Testis (tissue), 3 donors: ENCODE data around the gene BLM. TPM values are rescaled to one million over a fixed set of nuclear protein-coding genes. Genes with fewer than 3 reads are reported as not detected.
"Not testable (repeated sequence)": the region's sequence is repeated elsewhere in the genome, so short reads cannot be mapped to it uniquely, and the experiment has no call there.

Experiments used
- DNase-seq: peaks from one replicate; pipeline ENCODE4 v3.0.0-alpha.2; 2019
- H3K27ac ChIP-seq, 2 donors: fragments of 200-600 bp; sonication (generic); one replicate each; pipeline ENCODE4 v1.5.1; 2019
- H3K27me3 ChIP-seq: fragments of 200-600 bp; sonication (generic); one replicate; pipeline ENCODE4 v1.5.1; 2019
- H3K36me3 ChIP-seq: fragments of 200-600 bp; sonication (generic); one replicate; pipeline ENCODE4 v1.5.1; 2017; ENCODE audit warnings: low read depth; ENCODE audit errors: missing control alignments
- H3K4me1 ChIP-seq: fragments of 200-600 bp; sonication (generic); one replicate; pipeline ENCODE4 v1.5.1; 2019
- H3K4me3 ChIP-seq, 2 donors: fragments of 200-600 bp; sonication (generic); one replicate each; pipeline ENCODE4 v1.5.1; 2017 to 2019
- H3K9me3 ChIP-seq: fragments of 200-600 bp; sonication (generic); one replicate; pipeline ENCODE4 v1.5.1; 2017
- CTCF ChIP-seq, 3 experiments: fragments of 450-650 bp in 2 of 3; fragments of 200-600 bp in 1 of 3; sonication (generic) in 1 of 3; IDR thresholded peaks; one replicate each; pipeline ENCODE4 v1.5.1; 2016 to 2019; ENCODE audit warnings: antibody characterized with exemption in 3 of 3, mild to moderate bottlenecking in 2 of 3, moderate library complexity in 1 of 3
- POLR2A ChIP-seq: fragments of 450-650 bp; IDR thresholded peaks from one replicate; pipeline ENCODE4 v1.6.1; 2017; ENCODE audit warnings: antibody characterized with exemption, mild to moderate bottlenecking, moderate library complexity
- WGBS, 2 donors: methylation state at CpG; one replicate each; pipeline ENCODE4 v1.1.5; 2018; 5-methylcytosine and 5-hydroxymethylcytosine counted together
- intact Hi-C: fragments of 100-400 bp; cut with DNase I; formaldehyde crosslinking; loops from one replicate; pipeline ENCODE4 v1.15.1; 2023; ENCODE audit warnings: low total_unique reads
- polyA plus RNA-seq: library from polyadenylated mRNA; stranded (reverse); fragments of 350-450 nt; fragmentation: Illumina TruSeq; extraction: RNeasy Lipid Tissue Mini Kit (QIAGEN cat#74804); gene quantifications from one replicate; pipeline ENCODE4 v1.2.3, GENCODE V29; 2014; ENCODE audit warnings: low read depth, low replicate concordance; ENCODE audit not compliant: insufficient read depth
- total RNA-seq, 2 donors: library from RNA; depleted of rRNA; stranded (reverse); fragments of >200 nt; gene quantifications; one replicate each; pipeline ENCODE4 v1.2.3, GENCODE V29; 2016

BLM gene
- total and polyA plus RNA-seq, 3 donors from 2014 or later: 5.8 to 6.7 (median 5.9) TPM

DNA sequence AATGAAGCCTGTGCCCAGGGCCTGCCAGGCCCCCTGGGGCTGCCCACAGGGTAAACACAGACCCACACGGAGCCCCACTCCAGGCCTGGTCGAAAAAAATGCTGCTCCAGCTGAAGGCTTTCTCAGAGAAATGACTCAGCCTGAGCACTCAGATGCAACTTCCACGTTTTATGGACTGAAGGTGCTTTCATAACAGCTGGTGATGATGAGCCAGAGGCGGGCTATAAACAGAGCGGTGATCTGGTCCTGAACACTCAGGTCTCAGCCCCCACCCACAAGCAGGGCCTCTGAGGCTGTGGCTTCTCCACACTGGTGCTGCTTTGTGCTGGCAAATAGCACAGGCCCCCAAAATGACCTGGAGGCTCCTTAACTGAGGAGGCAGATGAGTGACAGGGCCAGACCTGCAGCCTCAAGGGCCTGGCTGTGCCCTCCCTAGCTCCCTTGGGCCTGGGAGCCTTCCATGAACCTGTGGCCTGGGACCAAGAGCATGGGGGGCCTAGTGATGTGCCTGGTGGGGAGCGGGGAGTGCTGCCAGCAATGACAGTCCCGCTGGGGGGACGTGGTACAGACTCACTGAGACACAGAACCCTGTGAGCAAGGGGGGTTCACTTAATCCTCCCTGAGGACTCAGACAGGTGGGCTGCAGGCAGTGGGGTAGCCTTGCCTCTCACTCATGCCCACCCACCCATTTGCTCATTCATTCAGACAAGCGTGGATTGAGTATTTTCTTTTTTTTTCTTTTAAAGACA lies 128.2 kb downstream of the BLM start:
- DNase-seq: no peak

GRCh38 chr15:90849424-90849823 lies 132.3 kb downstream of the BLM start:
- H3K9me3 ChIP-seq, DNase-seq, H3K27me3 ChIP-seq, H3K36me3 ChIP-seq, H3K4me1 ChIP-seq, H3K27ac ChIP-seq, H3K4me3 ChIP-seq, intact Hi-C loops: not testable (repeated sequence)
- WGBS, 2 donors: 86 to 93% methylated on average over 1 of the region's 1 CpG

More for the DNA sequence above, 128.2 kb downstream of the BLM start:
- no peaks in the 10 kb centered on the region for H3K27me3 ChIP-seq
- H3K4me1 ChIP-seq: no peaks in the 10 kb centered on the region
- TF ChIP-seq POLR2A: no peak
- no peak for TF ChIP-seq CTCF (IDR thresholded peaks at IDR 0.05)
- H3K4me3 ChIP-seq: no peak overlapping the region
- intact Hi-C loops: no loop called here
- WGBS, 2 donors: 72 to 81% methylated on average over 7 to 9 of the region's 9 CpGs
- no peaks in the 10 kb centered on the region for H3K36me3 ChIP-seq
- no peak overlapping the region for H3K27ac ChIP-seq
- H3K9me3 ChIP-seq: no peaks in the 10 kb centered on the region

DNA sequence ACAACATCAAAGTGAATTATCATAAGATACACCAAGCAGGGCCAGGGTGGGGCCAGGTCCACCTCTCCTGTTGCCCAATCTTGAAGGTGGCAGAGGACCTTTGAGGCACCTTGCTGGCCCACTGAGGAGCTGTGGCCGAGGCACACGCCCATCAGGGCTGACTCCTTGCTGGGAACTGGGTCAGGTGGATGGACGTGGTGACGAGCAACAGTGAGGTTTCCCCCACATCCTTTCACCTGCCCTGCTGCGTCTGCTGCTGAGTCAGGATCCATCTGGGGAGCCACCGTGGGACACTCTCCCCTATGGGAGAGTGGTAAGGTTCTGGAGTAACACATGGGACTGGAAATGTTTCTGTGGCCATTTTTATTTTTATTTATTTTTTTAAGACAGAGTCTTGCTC lies 134.0 kb downstream of the BLM start:
- no peaks in the 10 kb centered on the region for H3K4me1 ChIP-seq
- no peaks in the 10 kb centered on the region for H3K27me3 ChIP-seq
- DNase-seq: no peak
- no peaks in the 10 kb centered on the region for H3K9me3 ChIP-seq
- H3K27ac ChIP-seq: no peak overlapping the region
- H3K36me3 ChIP-seq: no peaks in the 10 kb centered on the region
- 82 to 91% methylated on average over 6 of the region's 6 CpGs for WGBS, 2 donors
- H3K4me3 ChIP-seq: no peak overlapping the region
- no peak for TF ChIP-seq CTCF (IDR thresholded peaks at IDR 0.05)
- no peak for TF ChIP-seq POLR2A
- intact Hi-C loops: no loop called here

- H3K36me3 ChIP-seq: no peaks in the 10 kb centered on the region
- intact Hi-C loops: no loop called here
- no peak for DNase-seq
- no peaks in the 10 kb centered on the region for H3K9me3 ChIP-seq
- WGBS, 2 donors: 83 to 90% methylated on average over 5 of the region's 5 CpGs
- no peak overlapping the region for H3K27ac ChIP-seq
- no peak for TF ChIP-seq POLR2A
- no peak for TF ChIP-seq CTCF (IDR thresholded peaks at IDR 0.05)
- H3K27me3 ChIP-seq: no peaks in the 10 kb centered on the region
- H3K4me3 ChIP-seq: no peak overlapping the region
- no peaks in the 10 kb centered on the region for H3K4me1 ChIP-seq
Observed at GRCh38 chr15:90851940-90852339, 134.8 kb downstream of the BLM start.

- 80 to 83% methylated on average over 5 to 9 of the region's 9 CpGs for WGBS, 2 donors
- H3K4me1 ChIP-seq: no peaks in the 10 kb centered on the region
- no peak for DNase-seq
- TF ChIP-seq POLR2A (no peak), CTCF (IDR thresholded peaks at IDR 0.05) (no peak)
- no peaks in the 10 kb centered on the region for H3K27me3 ChIP-seq
- H3K36me3 ChIP-seq: no peaks in the 10 kb centered on the region
- H3K4me3 ChIP-seq: no peak overlapping the region
- H3K27ac ChIP-seq: no peak overlapping the region
- intact Hi-C loops: no loop called here
- no peaks in the 10 kb centered on the region for H3K9me3 ChIP-seq
Observed at GRCh38 chr15:90855139-90855538, 138.0 kb downstream of the BLM start.
